Fibroblast of pulmonary artery (primary cell): ENCODE measurements around the gene ELL2.
A peak's percentile ranks its signal among the peaks of the same experiment; 100 is the strongest.

Source experiments
- DNase-seq: peaks from one replicate; pipeline ENCODE4 v3.0.0-alpha.2; 2010; ENCODE audit warnings: low read depth
- H3K4me3 ChIP-seq: replicated peaks from 2 replicates; pipeline ENCODE4 v1.5.1; 2011; ENCODE audit warnings: low read depth, mild to moderate bottlenecking, control low read depth, low read length, moderate library complexity
- TF ChIP-seq, protein P1 (sequence below): IDR thresholded peaks from 2 replicates; pipeline ENCODE4 v1.5.1; 2011; ENCODE audit warnings: mild to moderate bottlenecking, control low read depth, low read length, inconsistent platforms; ENCODE audit errors: missing control alignments

The ELL2 gene

DNA sequence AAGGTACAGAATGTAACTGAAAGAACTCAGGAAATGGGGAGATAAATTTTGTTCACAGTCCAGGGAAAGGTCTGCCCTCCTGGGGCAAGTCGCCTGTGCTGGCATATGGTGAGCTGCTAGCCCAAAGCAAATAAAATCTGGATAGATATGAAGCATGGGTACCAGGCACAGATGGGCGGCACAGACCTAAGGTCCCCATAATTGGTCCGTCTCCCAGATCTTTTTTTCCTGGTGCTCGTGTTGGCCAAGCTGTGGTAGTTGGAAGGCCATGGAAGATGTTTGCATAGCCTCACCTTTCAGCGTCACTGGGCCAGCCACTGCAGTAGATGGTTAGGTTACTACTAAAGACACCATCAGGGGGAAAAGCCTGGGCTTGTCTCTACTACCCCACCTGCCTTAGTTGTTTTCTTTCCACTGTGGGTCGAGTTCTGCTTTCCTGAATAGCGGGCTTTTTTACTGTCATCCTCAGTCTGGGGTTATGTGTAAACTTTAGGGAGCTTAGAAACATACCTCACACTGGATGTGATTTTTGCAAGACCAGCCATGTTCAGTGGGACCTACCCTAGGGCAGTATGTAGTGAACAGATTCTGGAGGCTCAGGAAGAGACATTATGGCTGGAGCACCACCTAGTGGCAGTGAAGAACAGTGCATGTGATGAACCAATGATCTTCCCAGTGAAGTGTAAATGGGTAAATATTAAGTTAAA lies 114.9 kb downstream of the ELL2 start:
- DNase-seq: peak; percentile 89
- no peak overlapping the region for H3K4me3 ChIP-seq
- TF ChIP-seq, protein P1, sequence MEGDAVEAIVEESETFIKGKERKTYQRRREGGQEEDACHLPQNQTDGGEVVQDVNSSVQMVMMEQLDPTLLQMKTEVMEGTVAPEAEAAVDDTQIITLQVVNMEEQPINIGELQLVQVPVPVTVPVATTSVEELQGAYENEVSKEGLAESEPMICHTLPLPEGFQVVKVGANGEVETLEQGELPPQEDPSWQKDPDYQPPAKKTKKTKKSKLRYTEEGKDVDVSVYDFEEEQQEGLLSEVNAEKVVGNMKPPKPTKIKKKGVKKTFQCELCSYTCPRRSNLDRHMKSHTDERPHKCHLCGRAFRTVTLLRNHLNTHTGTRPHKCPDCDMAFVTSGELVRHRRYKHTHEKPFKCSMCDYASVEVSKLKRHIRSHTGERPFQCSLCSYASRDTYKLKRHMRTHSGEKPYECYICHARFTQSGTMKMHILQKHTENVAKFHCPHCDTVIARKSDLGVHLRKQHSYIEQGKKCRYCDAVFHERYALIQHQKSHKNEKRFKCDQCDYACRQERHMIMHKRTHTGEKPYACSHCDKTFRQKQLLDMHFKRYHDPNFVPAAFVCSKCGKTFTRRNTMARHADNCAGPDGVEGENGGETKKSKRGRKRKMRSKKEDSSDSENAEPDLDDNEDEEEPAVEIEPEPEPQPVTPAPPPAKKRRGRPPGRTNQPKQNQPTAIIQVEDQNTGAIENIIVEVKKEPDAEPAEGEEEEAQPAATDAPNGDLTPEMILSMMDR: peak; percentile 99

DNA sequence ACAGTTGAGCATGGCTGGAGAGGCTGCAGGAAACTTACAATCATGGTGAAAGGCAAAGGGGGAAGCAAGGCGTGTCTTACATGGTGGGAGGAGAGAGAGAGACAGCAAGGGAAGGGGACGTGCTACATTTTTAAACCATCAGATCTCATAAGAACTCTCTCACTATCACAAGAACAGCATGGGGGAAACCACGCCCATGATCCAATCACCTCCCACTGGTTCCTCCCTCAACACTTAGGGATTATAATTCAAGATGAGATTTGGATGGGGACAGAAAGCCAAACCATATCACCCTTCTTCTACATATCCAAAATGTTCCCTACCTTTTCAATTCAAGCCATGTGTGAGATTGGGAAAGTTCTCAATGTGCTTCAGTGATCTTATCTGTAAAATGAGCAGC lies 116.3 kb downstream of the ELL2 start:
- no peak overlapping the region for H3K4me3 ChIP-seq
- no peak for DNase-seq
- TF ChIP-seq, protein P1: no peak

DNA sequence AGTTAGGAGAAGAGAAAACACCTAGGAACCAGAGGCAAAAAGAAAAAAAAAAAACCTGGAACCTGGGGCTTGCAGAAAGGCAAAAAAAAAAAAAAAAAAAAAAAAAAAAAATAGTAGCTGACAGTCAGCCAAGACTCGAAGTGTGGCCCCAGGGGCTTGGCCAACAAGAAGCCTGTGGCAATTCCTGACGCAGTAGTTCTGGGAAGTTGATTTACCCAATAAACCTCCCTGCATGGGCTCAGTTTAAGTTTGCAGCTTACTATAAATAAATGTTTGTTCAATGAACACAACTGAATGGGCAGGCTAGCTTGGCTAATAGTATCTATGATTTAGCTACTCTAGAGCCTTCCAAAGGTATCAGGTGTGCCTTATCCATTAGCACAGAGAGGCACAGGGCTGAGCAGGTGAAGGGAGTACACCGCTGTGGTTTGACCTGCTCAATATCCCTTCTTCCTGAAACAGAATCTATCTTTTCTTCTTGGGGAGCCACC lies 117.9 kb downstream of the ELL2 start:
- TF ChIP-seq, protein P1: no peak
- peak; percentile 87 for DNase-seq
- H3K4me3 ChIP-seq: no peak overlapping the region

DNA sequence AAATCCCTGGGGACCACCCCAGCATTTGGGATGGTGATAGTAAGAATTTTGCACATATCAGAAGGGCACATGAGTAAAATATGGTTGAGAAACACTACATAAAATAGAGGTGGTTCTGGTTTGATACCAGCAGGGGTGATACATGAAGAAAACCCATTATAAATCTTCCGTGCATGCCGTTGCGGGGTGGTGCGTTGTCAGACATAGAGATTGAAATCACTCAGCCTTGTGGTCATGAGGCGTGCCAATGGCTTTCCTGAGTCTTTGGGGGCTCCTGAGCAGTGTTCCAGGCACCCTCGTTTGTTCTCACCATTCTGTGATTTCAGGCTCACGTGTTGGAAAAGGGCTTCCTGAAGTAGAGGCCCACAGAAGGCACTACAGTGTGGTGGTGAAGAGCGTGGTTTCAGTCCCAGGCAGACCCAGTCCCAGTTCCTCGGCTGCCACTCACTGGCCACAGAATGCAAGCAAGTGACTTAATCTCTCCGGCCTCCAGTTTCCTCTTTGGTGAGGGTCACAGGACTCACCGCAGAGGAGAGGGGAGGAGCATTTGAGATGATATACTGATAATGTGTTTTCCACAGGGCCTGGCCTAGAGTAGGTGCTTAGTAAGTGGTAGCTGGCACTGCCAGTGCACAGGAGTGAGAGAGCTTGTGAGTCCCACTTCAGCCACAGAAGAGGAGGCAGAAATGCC lies 118.7 kb downstream of the ELL2 start:
- TF ChIP-seq, protein P1: no peak
- no peak overlapping the region for H3K4me3 ChIP-seq
- peak; percentile 72 for DNase-seq

DNA sequence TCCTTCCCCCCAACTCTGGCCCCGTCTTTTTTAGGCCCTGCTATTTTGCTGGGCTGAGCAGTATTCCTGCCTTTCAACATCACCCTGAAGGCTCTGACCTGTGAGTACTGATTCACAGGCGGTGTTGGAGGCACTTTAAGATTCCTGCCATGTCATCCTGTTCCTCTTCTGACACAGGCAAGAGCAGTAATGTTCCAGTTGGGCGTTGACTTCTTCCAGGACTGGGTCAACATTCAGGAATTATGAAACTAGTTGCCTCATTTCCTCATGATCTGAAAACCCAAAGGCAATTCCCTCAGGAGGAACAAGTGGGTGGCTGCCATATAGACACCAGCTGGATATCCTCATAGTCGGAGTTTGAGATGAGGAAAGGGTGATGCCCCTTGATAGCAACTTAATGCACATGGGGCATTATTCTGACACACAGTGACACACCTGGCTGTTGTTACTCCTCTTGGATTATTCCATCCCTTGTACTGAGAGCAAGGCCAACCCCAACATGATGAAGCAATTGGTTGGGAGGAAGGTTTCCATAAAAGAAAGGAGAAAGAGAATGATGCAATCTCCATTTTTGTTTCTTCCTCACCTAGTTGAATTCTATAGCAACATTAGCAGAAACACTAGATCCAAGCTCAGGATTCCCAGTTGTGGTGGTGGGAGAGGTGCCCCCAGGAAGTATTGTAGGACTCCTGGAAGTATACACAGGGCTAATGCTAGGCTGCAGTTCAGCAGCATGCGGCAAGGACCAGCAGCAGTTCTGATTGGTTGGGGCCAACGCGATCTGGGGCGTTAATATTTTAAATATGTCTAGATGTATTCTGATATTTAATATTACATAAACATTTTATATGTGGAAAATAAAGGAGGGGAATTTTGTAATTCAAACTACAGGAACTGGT lies 119.5 kb downstream of the ELL2 start:
- no peak overlapping the region for H3K4me3 ChIP-seq
- TF ChIP-seq, protein P1: no peak
- peak; percentile 97 for DNase-seq

DNA sequence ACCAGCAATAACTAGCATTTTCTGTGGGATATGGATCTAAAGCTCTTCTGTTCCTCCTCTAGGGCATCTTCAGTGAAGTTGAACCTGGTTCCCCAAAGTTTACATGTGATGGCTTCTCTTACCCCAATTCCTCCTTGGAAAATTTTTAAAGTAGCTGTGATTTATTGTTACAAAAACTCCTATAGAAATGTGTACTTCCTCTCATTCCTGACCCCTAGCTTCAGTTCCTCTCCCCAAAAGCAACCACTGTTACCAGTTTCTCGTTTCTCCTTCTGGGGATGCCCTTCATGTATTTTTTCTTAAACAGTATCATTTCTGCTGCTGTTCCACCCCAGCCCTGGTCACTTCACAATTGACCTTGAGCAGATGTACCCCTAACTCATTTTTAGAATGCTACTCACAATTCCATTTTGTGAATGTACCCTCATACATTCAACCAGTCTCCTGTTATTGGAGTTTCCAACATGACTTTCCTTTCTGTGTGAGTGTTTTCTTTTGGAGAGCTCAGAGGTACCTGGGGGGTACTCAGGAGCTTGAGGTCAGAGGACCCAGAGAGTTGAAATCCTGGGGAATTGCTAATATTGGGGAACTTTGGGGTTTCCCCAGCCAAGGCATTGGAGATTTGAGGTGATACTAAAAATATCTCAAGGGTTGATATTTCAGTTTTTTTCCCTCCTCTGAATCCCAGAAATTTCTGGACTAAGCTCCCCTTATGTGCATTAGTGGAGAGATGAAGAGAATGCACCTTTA lies 120.5 kb downstream of the ELL2 start:
- DNase-seq: no peak
- no peak overlapping the region for H3K4me3 ChIP-seq
- TF ChIP-seq, protein P1: no peak
